HL-60/S4 treated with phorbol 12-myristate 13-acetate at 8.2 ng/mL for 4 days and 3 days (cell line): Measurements from ENCODE around the gene ADAM10.

Source experiments
- in situ Hi-C: fragments of 300-500 bp; cut with MboI; formaldehyde crosslinking; loops from 2 replicates; pipeline ENCODE4 v1.15.0; 2022; ENCODE audit warnings: low sequenced_read_pairs

Gene ADAM10

GRCh38 chr15:58758141-58758540, 8.6 kb upstream of the ADAM10 start:
- in situ Hi-C loops = loop anchor here (25.0 kb wide), 1 partner anchor 521 kb away; no protein-coding TSS in a partner anchor

GRCh38 chr15:58755956-58756355, 6.4 kb upstream of the ADAM10 start:
- in situ Hi-C loops = loop anchor here (25.0 kb wide), 1 partner anchor 519 kb away; no protein-coding TSS in a partner anchor

- in situ Hi-C loops = loop anchor here (25.0 kb wide), 1 partner anchor 518 kb away; no protein-coding TSS in a partner anchor
Observed at GRCh38 chr15:58755350-58755749, 5.8 kb upstream of the ADAM10 start.

GRCh38 chr15:58752716-58753115, 3.2 kb upstream of the ADAM10 start:
- in situ Hi-C loops = loop anchor here (25.0 kb wide), 1 partner anchor 515 kb away; no protein-coding TSS in a partner anchor

GRCh38 chr15:58748852-58749531, 515 bp downstream of the ADAM10 start:
- in situ Hi-C loops = no loop called here

- in situ Hi-C loops = no loop called here
Observed at GRCh38 chr15:58748040-58748851, 1.3 kb downstream of the ADAM10 start.

GRCh38 chr15:58746174-58746573, 3.3 kb downstream of the ADAM10 start:
- in situ Hi-C loops = no loop called here

GRCh38 chr15:58742819-58743502, 6.5 kb downstream of the ADAM10 start:
- in situ Hi-C loops = no loop called here

GRCh38 chr15:58742022-58742813, 7.3 kb downstream of the ADAM10 start:
- in situ Hi-C loops = no loop called here

- in situ Hi-C loops = no loop called here
Observed at GRCh38 chr15:58741032-58741431, 8.5 kb downstream of the ADAM10 start.

GRCh38 chr15:58740436-58740835, 9.1 kb downstream of the ADAM10 start:
- in situ Hi-C loops = no loop called here

GRCh38 chr15:58738046-58738707, 11.3 kb downstream of the ADAM10 start:
- in situ Hi-C loops = no loop called here

- in situ Hi-C loops = no loop called here
Observed at GRCh38 chr15:58737298-58737697, 12.2 kb downstream of the ADAM10 start.

GRCh38 chr15:58736018-58736643, 13.4 kb downstream of the ADAM10 start:
- in situ Hi-C loops = no loop called here

GRCh38 chr15:58734859-58735258, 14.6 kb downstream of the ADAM10 start:
- in situ Hi-C loops = no loop called here

GRCh38 chr15:58732625-58733363, 16.7 kb downstream of the ADAM10 start:
- in situ Hi-C loops = no loop called here

GRCh38 chr15:58731756-58732535, 17.6 kb downstream of the ADAM10 start:
- in situ Hi-C loops = no loop called here

- in situ Hi-C loops = no loop called here
Observed at GRCh38 chr15:58726867-58727266, 22.6 kb downstream of the ADAM10 start.
